Heart left ventricle (tissue), 16 donors: ENCODE data around the gene IPO13. TPM values are rescaled to one million over a fixed set of nuclear protein-coding genes. Genes with fewer than 3 reads are reported as not detected.

ENCODE experiments used
- ATAC-seq, 4 donors: fragments of 200-7000 bp; cut with Tn5 transposase; one replicate each; pipeline ENCODE4 v1.9.1; 2020 to 2022; ENCODE audit warnings: moderate library complexity in 4 of 4, mild to moderate bottlenecking in 3 of 4, moderate number of reproducible peaks in 1 of 4
- DNase-seq, 5 donors: peaks; one replicate each; pipeline ENCODE4 v3.0.0-alpha.2; 2020
- H3K27ac ChIP-seq, 12 donors: fragments of 200-600 bp; sonication (generic) in 4 of 12; one replicate each; pipeline versions ENCODE4 v1.5.0 to v1.8.0; 2016 to 2022; ENCODE audit warnings: mild to moderate bottlenecking in 2 of 12
- H3K27me3 ChIP-seq, 9 donors: fragments of 200-600 bp; sonication (generic) in 2 of 9; one replicate each; pipeline versions ENCODE4 v1.5.1 to v1.8.0; 2016 to 2022; ENCODE audit warnings: mild to moderate bottlenecking in 3 of 9
- H3K36me3 ChIP-seq, 9 donors: fragments of 200-600 bp; sonication (generic) in 2 of 9; one replicate each; pipeline versions ENCODE4 v1.5.0 to v1.8.0; 2018 to 2022; ENCODE audit warnings: mild to moderate bottlenecking in 2 of 9
- H3K4me1 ChIP-seq, 12 donors: fragments of 200-600 bp; sonication (generic) in 4 of 12; one replicate each; pipeline versions ENCODE4 v1.5.0 to v1.8.0; 2016 to 2022; ENCODE audit warnings: mild to moderate bottlenecking in 3 of 12
- H3K4me3 ChIP-seq, 12 donors: fragments of 200-600 bp; sonication (generic) in 4 of 12; one replicate each; pipeline versions ENCODE4 v1.5.0 to v1.8.0; 2017 to 2022; ENCODE audit warnings: mild to moderate bottlenecking in 9 of 12, moderate library complexity in 4 of 12
- H3K9me3 ChIP-seq, 12 donors: fragments of 200-600 bp; sonication (generic) in 4 of 12; one replicate each; pipeline versions ENCODE4 v1.5.0 to v1.8.0; 2016 to 2022; ENCODE audit warnings: mild to moderate bottlenecking in 1 of 12
- CTCF ChIP-seq, 12 donors: fragments of 200-600 bp; sonication (generic) in 4 of 12; IDR thresholded peaks; one replicate each; pipeline versions ENCODE4 v1.5.0 to v1.8.0; 2018 to 2022; ENCODE audit warnings: antibody characterized with exemption in 12 of 12, mild to moderate bottlenecking in 5 of 12
- POLR2A ChIP-seq, 2 donors: fragments of 450-650 bp; IDR thresholded peaks; one replicate each; pipeline ENCODE4 v1.6.1; 2017; ENCODE audit warnings: antibody characterized with exemption in 2 of 2, mild to moderate bottlenecking in 2 of 2, moderate library complexity in 2 of 2
- WGBS, 4 donors: extraction: QIAGEN DNeasy Blood & Tissue Kit in 2 of 4; methylation state at CpG; one replicate each; pipeline versions ENCODE4 v1.1.5 to v1.1.7; 2013 to 2018; 5-methylcytosine and 5-hydroxymethylcytosine counted together
- intact Hi-C, 10 donors: fragments of 100-400 bp; cut with DNase I; formaldehyde crosslinking; loops; one replicate each; pipeline versions ENCODE4 v1.11.1 to v1.14.2; 2022
- polyA plus RNA-seq, 2 donors: library from polyadenylated mRNA; stranded (reverse); fragments of 200-250 nt; gene quantifications; one replicate each; pipeline ENCODE4 v1.2.3, GENCODE V29; 2013
- total RNA-seq, 9 donors: library from RNA; depleted of rRNA in 2 of 9; stranded (reverse); fragments of >200 nt in 2 of 9; fragmentation: NEBNext Ultra II Directional in 3 of 9; extraction: Animal tissue kit (Norgen Biotek cat#: 25700) in 3 of 9; gene quantifications; one replicate each; pipeline versions ENCODE4 v1.1.0 to v1.2.4, GENCODE V29; 2016 to 2023
- donor health status: ischemic (EF 13 %, LVEDD 7.1; RV severe dilation, severe dysfunction).
- donor health status: healthy with polysubstance abuse.
- donor health status: DM: no; HTN: yes; CAD: no.
- donor health status: DM: no; HTN: no; CAD: no.
- donor health status: ischemic (EF 25% LVEDD 6.9; RV normal size, moderate dysfunction).
- donor health status: ischemic (EF 25% LVEDD 5.7; RV mildly dilated, moderate dysfunction).
- donor health status: healthy.
- donor health status: DM: yes; HTN: yes; CAD: no.
- donor health status: ischemic (EF 35%, LVEDD 5.7; RV mildly dilated, moderate dysfunction).
- donor health status: nonischemic (EF 11% LVEDD 7.7; RV severe dilation, severe dysfunction).
- donor health status: DM: yes; HTN: yes; CAD: no.
- donor health status: PGD.
- donor health status: ischemic (EF 29% LVEDD 5.4; RV normal size, mild dysfunction).
- donor health status: nonischemic (EF 23%, LVEDD 6.1; RV moderate dilation, normal function).

The IPO13 gene
- total and polyA plus RNA-seq, 11 donors: 29.9 to 71.0 (median 54.6) TPM

DNA sequence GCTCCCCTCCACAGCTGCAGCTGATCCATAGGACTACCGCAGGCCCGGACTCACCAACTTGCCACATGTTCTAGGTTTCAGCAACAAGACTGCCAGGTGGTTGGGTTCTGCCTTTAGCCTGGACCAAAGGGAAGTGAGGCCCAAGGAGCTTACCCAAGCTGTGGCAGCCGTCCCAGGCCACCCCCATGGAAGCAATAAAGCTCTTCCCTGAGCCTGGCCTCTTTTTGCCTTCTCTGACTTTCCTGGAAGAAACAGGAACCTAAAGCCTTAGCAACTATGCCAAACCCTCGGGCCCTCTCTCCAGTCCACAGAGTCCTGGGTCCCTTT lies 15.8 kb upstream of the IPO13 start:
- peak in 1 of 5 donors; percentile 7 for DNase-seq
- Histone ChIP-seq H3K4me1 (peaks cover 2 to 20% (median 15%) of the 10 kb centered on the region in 12 donors), H3K27ac (no peak overlapping the region), H3K4me3 (no peak overlapping the region), H3K9me3 (no peaks in the 10 kb centered on the region), H3K36me3 (peaks cover 0 to 17% (median under 1%) of the 10 kb centered on the region in 9 donors), H3K27me3 (peaks cover 2 to 23% (median 9%) of the 10 kb centered on the region in 9 donors)
- WGBS, 4 donors: 79 to 90% (median 84%) methylated on average over 3 to 4 of the region's 4 CpGs
- no peak for TF ChIP-seq POLR2A (IDR thresholded peaks at IDR 0.05)
- TF ChIP-seq CTCF (IDR thresholded peaks at IDR 0.05): no peak
- intact Hi-C loops: loop anchor here in 4 of 10 donors (5.0 to 10.0 kb wide), 3 partner anchors 94 to 406 kb away; no protein-coding TSS in a partner anchor
- ATAC-seq: no peak

DNA sequence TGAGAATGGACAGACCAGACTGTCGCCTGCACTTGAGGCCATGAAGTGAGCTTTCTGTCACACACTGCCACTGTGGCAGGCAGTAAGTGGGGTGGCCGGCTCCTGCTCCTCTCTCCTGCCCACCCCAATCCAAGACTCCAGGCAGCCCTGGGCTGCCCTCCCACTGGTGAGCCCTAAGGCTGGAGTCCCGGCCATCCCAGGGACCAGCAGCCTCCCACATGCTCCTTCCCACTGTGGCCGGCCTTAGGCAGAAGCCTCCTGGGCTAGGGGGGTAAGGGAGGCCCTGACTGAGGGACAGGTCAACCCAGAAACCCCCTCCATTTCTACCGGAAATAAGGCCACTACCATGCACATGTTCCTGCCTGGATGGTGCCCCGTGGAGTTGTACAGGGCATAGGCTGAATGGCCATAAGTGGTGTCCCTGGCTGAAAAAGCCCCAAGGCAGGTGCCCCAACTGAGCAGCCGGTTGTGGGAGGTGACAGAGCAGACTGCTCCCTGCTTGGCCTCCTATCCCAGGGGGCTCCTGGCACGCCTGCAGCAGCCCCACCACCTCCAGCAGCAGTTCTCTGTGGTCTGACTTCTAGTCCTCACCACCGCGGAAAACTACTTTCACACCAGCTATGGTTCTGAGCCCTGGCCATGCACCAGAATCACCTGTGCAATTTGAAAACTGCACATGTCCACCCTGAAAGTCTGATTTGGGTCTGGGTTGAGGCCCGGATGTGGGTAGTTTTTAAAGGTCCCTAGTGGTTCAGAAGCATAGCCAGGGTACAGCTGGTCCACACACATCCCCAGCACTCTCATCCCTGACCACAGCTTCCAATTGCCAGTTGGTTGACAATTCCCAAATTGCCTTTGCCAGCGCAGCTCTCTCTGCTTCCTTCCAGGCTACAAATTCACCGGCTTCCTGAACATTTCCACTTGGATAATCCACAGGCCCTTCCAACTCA lies 14.8 kb upstream of the IPO13 start:
- Histone ChIP-seq H3K9me3 (no peaks in the 10 kb centered on the region), H3K27me3 (peaks cover 3 to 23% (median 9%) of the 10 kb centered on the region in 9 donors), H3K36me3 (peaks cover 0 to 7% (median 0%) of the 10 kb centered on the region in 9 donors), H3K4me3 (no peak overlapping the region), H3K4me1 (peaks cover 3 to 26% (median 18%) of the 10 kb centered on the region in 12 donors), H3K27ac (no peak overlapping the region)
- intact Hi-C loops: loop anchor here in 4 of 10 donors (5.0 to 10.0 kb wide), 3 partner anchors 95 to 407 kb away; no protein-coding TSS in a partner anchor
- 84 to 96% (median 89%) methylated on average over 9 to 13 of the region's 13 CpGs for WGBS, 4 donors
- DNase-seq: peak in 1 of 5 donors; percentile 13
- ATAC-seq: no peak
- TF ChIP-seq CTCF (IDR thresholded peaks at IDR 0.05): no peak
- no peak for TF ChIP-seq POLR2A (IDR thresholded peaks at IDR 0.05)

- H3K36me3 ChIP-seq: peaks cover 0 to 7% (median 0%) of the 10 kb centered on the region in 9 donors
- peaks cover 3 to 23% (median 9%) of the 10 kb centered on the region in 9 donors for H3K27me3 ChIP-seq
- TF ChIP-seq CTCF (IDR thresholded peaks at IDR 0.05) (no peak), POLR2A (IDR thresholded peaks at IDR 0.05) (no peak)
- DNase-seq: no peak
- no peaks in the 10 kb centered on the region for H3K9me3 ChIP-seq
- peaks cover 3 to 26% (median 18%) of the 10 kb centered on the region in 12 donors for H3K4me1 ChIP-seq
- WGBS, 4 donors: 29 to 44% (median 36%) methylated on average over 7 to 8 of the region's 8 CpGs
- H3K27ac ChIP-seq: no peak overlapping the region
- peak overlapping the region in 9 of 12 donors; percentile 31 to 48 (median 42) for H3K4me3 ChIP-seq
- no peak for ATAC-seq
- intact Hi-C loops: loop anchor here in 5 of 10 donors (1.0 to 10.0 kb wide), 4 partner anchors 96 to 408 kb away; no protein-coding TSS in a partner anchor
Measured at GRCh38 chr1:43932786-43933385, 13.9 kb upstream of the IPO13 start.
